GM18868 (cell line): ENCODE measurements around the gene KCNQ1.

ENCODE experiments used
- ATAC-seq: cut with Tn5 transposase; IDR thresholded peaks from one replicate; pipeline ENCODE4 v1.9.1; 2021; ENCODE audit warnings: mild to moderate bottlenecking, moderate library complexity; ENCODE audit not compliant: unreplicated experiment

The KCNQ1 gene

GRCh38 chr11:2459016-2459725 is 14.4 kb downstream of the KCNQ1 start:
- ATAC-seq = no peak

GRCh38 chr11:2459796-2460531 is 15.2 kb downstream of the KCNQ1 start:
- ATAC-seq = no peak

GRCh38 chr11:2460540-2461252 is 15.9 kb downstream of the KCNQ1 start:
- ATAC-seq = no peak

- no peak for ATAC-seq
Observed at GRCh38 chr11:2461253-2461955, 16.6 kb downstream of the KCNQ1 start.

- no peak for ATAC-seq
Observed at GRCh38 chr11:2461956-2462542, 17.2 kb downstream of the KCNQ1 start.

- ATAC-seq = no peak
Observed at GRCh38 chr11:2462543-2462985, 17.8 kb downstream of the KCNQ1 start.

GRCh38 chr11:2462986-2463765 is 18.4 kb downstream of the KCNQ1 start:
- no peak for ATAC-seq

GRCh38 chr11:2463766-2464277 is 19.0 kb downstream of the KCNQ1 start:
- no peak for ATAC-seq

GRCh38 chr11:2464451-2465165 is 19.8 kb downstream of the KCNQ1 start:
- ATAC-seq = no peak

GRCh38 chr11:2465202-2466068 is 20.6 kb downstream of the KCNQ1 start:
- no peak for ATAC-seq

- no peak for ATAC-seq
Observed at GRCh38 chr11:2466069-2466801, 21.4 kb downstream of the KCNQ1 start.

GRCh38 chr11:2466869-2467694 is 22.3 kb downstream of the KCNQ1 start:
- ATAC-seq = no peak

GRCh38 chr11:2467695-2468055 is 22.9 kb downstream of the KCNQ1 start:
- no peak for ATAC-seq

- ATAC-seq = no peak
Observed at GRCh38 chr11:2468363-2469235, 23.8 kb downstream of the KCNQ1 start.

- ATAC-seq = no peak
Observed at GRCh38 chr11:2470495-2470894, 25.7 kb downstream of the KCNQ1 start.
